Body of pancreas (tissue), 4 donors: Measurements from ENCODE around the gene CYP4F8.

Experiments
- CTCF ChIP-seq, 7 experiments: fragments of 450-650 bp in 4 of 7; fragments of 200-600 bp in 3 of 7; sonication (generic) in 3 of 7; IDR thresholded peaks; one replicate each; pipeline ENCODE4 v1.5.1; 2016 to 2019; ENCODE audit warnings: antibody characterized with exemption in 7 of 7
- POLR2A ChIP-seq, 3 donors: fragments of 450-650 bp; IDR thresholded peaks; one replicate each; pipeline ENCODE4 v1.6.1; 2016; ENCODE audit warnings: antibody characterized with exemption in 3 of 3, mild to moderate bottlenecking in 2 of 3

- TF ChIP-seq CTCF (IDR thresholded peaks at IDR 0.05) = no peak
- no peak for TF ChIP-seq POLR2A (IDR thresholded peaks at IDR 0.05)
Measured at GRCh38 chr19:15636026-15636425, 21.0 kb downstream of the CYP4F8 start.
